PFSK-1 (cell line): ENCODE measurements around the gene C2orf81.

ENCODE experiments used
- FOXP2 ChIP-seq: optimal IDR thresholded peaks from 2 replicates; pipeline ENCODE3; 2011; ENCODE audit warnings: borderline replicate concordance, control low read depth, inconsistent platforms; ENCODE audit not compliant: insufficient read depth; ENCODE audit errors: extremely low read length, extremely low read depth
- POLR2AphosphoS5 ChIP-seq: IDR thresholded peaks from 2 replicates; pipeline ENCODE4 v1.6.1; 2012; ENCODE audit warnings: low read depth, mild to moderate bottlenecking, control low read depth, low read length, moderate library complexity
- SIN3A ChIP-seq: IDR thresholded peaks from 2 replicates; pipeline ENCODE4 v1.6.1; 2012; ENCODE audit warnings: mild to moderate bottlenecking, low read length, moderate library complexity, borderline replicate concordance; ENCODE audit not compliant: insufficient read depth
- TAF1 ChIP-seq: IDR thresholded peaks from 2 replicates; pipeline ENCODE4 v1.6.1; 2012; ENCODE audit warnings: low read length, control low read depth, borderline replicate concordance; ENCODE audit not compliant: insufficient read depth
- TF ChIP-seq, protein P1 (sequence below), 2 experiments: IDR thresholded peaks; 2 replicates each; pipeline versions ENCODE4 v1.6.1 to v1.8.0; 2011 to 2012; ENCODE audit warnings: low read depth in 2 of 2, low read length in 2 of 2, control low read depth in 1 of 2, inconsistent platforms in 1 of 2, mild to moderate bottlenecking in 1 of 2, moderate library complexity in 1 of 2; ENCODE audit not compliant: insufficient read depth in 1 of 2

The C2orf81 gene

DNA sequence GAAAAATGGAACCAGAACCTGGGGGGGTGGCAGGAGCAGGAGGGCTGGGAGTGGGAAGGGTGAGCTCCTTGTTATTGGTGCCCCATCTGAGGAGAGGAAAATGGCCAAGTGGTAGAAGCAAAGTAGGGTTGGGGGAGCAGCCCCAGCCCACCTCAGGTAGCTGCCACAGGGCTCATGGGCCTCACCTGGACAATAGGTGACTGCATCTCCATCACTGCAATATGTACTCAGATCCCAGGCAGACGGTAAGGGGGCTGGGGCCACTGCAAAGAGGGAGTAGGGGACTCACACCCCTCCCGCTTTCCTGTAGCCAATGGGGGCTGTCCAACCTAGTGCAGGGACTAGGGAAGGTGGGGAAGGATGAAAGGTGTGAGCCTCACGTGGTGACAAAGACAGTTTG, 4.2 kb downstream of the C2orf81 start:
- TF ChIP-seq SIN3A (no peak), POLR2AphosphoS5 (no peak), FOXP2 (no peak), TAF1 (no peak)
- TF ChIP-seq, protein P1, sequence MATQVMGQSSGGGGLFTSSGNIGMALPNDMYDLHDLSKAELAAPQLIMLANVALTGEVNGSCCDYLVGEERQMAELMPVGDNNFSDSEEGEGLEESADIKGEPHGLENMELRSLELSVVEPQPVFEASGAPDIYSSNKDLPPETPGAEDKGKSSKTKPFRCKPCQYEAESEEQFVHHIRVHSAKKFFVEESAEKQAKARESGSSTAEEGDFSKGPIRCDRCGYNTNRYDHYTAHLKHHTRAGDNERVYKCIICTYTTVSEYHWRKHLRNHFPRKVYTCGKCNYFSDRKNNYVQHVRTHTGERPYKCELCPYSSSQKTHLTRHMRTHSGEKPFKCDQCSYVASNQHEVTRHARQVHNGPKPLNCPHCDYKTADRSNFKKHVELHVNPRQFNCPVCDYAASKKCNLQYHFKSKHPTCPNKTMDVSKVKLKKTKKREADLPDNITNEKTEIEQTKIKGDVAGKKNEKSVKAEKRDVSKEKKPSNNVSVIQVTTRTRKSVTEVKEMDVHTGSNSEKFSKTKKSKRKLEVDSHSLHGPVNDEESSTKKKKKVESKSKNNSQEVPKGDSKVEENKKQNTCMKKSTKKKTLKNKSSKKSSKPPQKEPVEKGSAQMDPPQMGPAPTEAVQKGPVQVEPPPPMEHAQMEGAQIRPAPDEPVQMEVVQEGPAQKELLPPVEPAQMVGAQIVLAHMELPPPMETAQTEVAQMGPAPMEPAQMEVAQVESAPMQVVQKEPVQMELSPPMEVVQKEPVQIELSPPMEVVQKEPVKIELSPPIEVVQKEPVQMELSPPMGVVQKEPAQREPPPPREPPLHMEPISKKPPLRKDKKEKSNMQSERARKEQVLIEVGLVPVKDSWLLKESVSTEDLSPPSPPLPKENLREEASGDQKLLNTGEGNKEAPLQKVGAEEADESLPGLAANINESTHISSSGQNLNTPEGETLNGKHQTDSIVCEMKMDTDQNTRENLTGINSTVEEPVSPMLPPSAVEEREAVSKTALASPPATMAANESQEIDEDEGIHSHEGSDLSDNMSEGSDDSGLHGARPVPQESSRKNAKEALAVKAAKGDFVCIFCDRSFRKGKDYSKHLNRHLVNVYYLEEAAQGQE (IDR thresholded peaks at IDR 0.05; ENCODE audit: insufficient read depth in 1 of 2, low read depth in 2 of 2, low read length in 2 of 2): no peak

DNA sequence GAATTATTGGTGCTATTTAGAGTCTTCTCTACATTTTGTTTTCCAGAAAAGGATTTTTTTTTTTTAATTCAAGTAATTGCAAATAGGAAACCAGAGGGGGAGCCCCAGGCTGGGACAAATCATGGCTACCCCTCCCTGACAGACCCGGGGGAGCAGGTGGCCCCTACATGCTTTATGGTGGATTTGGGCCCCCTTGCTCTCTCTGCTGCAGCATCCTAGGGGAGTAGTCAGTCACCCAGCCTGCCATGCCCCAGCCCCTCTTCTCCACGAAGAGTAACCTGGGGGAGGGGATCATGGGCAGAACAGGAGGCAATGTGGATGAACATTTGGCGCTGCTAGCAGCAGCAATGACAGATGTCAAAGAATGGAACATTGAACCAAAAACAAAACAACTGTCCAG, 4.6 kb downstream of the C2orf81 start:
- no peak for TF ChIP-seq SIN3A
- no peak for TF ChIP-seq FOXP2
- no peak for TF ChIP-seq TAF1
- TF ChIP-seq POLR2AphosphoS5: no peak
- TF ChIP-seq, protein P1 (IDR thresholded peaks at IDR 0.05; ENCODE audit: insufficient read depth in 1 of 2, low read depth in 2 of 2, low read length in 2 of 2): no peak

DNA sequence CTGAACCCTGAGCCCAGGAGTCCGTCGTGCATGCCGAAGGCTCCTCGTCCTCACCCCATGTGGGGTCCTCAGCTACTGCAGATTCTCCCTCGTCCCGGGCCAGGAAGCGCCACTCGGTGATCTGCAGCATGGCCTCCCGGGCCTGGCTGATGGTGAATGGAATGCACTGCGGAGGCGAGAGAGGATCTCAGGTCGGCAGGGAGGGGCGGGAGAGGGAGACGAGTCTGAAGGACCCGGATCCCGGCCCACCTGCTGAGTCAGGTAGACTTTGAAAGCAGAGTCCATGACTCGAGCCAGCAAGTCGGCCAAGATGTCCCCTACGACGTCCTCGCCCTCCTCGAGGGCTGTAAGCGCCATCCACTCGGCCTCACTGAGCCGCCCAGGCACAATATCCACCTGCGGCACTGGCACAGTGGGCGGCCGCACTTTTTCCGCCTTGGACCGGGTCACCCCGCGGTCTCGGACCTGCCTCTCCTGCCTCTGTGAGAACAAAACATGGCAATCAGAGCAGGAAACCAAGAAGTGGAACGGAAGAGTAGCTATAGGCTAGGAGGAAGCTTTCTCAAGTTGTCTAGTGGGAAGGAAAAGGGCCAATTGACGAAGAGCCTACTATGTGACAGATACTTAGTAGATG, 5.5 kb downstream of the C2orf81 start:
- TF ChIP-seq TAF1 (no peak), FOXP2 (no peak), SIN3A (no peak), POLR2AphosphoS5 (no peak)
- TF ChIP-seq, protein P1 (IDR thresholded peaks at IDR 0.05; ENCODE audit: insufficient read depth in 1 of 2, low read depth in 2 of 2, low read length in 2 of 2): no peak

DNA sequence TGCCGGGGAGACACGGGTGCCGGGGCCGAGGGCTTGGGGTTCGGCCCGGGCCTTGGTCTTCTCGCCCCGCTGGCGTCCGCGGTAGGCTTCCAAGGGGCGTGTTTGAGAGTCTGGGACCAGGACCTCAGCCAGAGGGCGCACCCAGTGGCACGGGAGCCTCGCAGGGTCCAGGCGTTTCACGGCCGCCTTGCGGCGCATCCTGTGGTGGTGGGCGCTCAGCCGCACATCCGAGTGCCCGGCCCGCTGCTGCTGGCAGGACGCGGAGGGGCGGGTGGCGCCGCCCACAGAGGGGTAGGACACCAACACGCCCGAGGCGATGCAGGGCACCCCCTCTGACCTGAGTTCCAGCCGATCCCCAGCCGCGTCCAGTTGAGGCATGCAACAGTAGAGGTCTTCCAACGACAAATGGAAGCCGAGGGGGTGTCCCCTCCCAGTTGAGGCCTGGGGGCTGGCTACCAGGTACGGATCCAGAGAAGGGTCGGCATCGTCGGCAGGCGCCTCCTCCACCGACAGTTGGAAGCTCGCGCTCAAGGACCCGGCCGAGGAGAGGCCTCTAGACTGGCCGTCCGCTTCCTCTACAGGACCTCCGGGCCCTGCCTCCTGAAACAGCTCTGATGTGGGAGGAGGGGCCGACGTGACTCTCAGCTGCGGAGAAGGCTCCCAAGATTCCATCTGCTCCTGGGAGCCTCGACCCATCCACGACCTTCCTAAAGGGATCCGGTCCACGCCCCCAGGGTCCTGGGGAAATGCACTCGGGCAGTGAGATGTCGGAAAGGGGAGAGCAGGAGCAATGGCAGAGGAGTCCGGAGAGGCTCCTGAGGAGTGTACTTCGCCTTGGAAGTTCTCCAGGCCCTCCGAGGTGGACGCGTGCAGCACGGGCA, 6.3 kb downstream of the C2orf81 start:
- TF ChIP-seq, protein P1 (IDR thresholded peaks at IDR 0.05; ENCODE audit: insufficient read depth in 1 of 2, low read depth in 2 of 2, low read length in 2 of 2): no peak
- TF ChIP-seq FOXP2 (no peak), TAF1 (no peak), POLR2AphosphoS5 (no peak), SIN3A (no peak)

DNA sequence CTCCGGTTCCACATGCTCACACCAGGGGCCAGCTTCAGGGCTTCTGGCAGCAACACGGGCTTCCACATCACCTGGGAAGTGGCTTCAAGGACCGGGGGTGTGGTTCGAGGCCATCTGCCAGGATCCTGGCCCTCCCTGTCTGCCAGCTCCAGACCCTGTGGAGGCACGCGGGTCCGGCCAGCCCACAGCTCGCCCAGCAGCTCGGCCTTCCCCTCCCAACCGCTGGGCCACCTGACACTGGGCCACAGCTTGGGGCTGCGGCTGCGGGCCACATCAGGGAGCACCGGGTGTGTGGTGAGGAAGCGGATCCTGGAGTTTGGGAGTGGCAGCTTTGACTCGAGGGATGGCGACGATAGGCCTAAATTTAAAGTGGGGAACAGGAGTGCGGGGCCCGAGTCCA, 7.0 kb downstream of the C2orf81 start:
- TF ChIP-seq FOXP2 (no peak), TAF1 (no peak), POLR2AphosphoS5 (no peak), SIN3A (no peak)
- TF ChIP-seq, protein P1 (IDR thresholded peaks at IDR 0.05; ENCODE audit: insufficient read depth in 1 of 2, low read depth in 2 of 2, low read length in 2 of 2): no peak
